Measurements from ENCODE around the gene FAM53B. TPM values are rescaled to one million over a fixed set of nuclear protein-coding genes. Genes with fewer than 3 reads are reported as not detected.

FAM53B gene
- total RNA-seq, 3 donors from 2014 or later, result 12.9 to 19.2 (median 18.2) TPM

DNA sequence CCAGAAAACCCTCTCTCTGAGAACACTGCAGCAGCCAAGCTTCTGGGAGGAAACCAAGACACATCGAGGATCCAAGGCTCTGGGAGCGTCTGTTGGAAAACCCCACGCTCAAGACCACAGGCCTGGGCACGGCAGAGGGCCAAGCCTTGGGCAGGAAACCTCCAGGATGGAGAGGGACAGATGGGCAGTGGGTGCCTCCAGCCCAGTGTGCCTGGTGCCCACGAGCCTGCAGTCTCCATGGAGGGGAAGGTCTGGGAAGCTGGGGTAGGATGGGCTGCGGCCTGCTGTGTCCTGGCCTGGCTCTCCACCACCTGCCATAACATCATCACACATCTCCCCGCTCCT, 96.1 kb downstream of the FAM53B start:
- DNase-seq, result no peak
- H3K27me3 Mint-ChIP-seq (ENCODE audit: low read depth), result no peaks in the 10 kb centered on the region

GRCh38 chr10:124647421-124648130, 96.6 kb downstream of the FAM53B start:
- Mint-ChIP-seq H3K9me3 (no peaks in the 10 kb centered on the region), H3K4me3 (peak overlapping the region; percentile 49), H3K36me3 (ENCODE audit: insufficient read depth) (peaks cover 4% of the 10 kb centered on the region), H3K4me1 (ENCODE audit: low read depth) (peaks cover 95% of the 10 kb centered on the region), H3K27me3 (ENCODE audit: low read depth) (no peaks in the 10 kb centered on the region)
- peak; percentile 49 for ATAC-seq
- peak; percentile 43 for DNase-seq

More for the DNA sequence above, 96.1 kb downstream of the FAM53B start:
- Mint-ChIP-seq H3K36me3 (ENCODE audit: insufficient read depth) (no peaks in the 10 kb centered on the region), H3K4me3 (peak overlapping the region; percentile 49), H3K4me1 (ENCODE audit: low read depth) (peaks cover 95% of the 10 kb centered on the region), H3K9me3 (no peaks in the 10 kb centered on the region)
- no peak for ATAC-seq

DNA sequence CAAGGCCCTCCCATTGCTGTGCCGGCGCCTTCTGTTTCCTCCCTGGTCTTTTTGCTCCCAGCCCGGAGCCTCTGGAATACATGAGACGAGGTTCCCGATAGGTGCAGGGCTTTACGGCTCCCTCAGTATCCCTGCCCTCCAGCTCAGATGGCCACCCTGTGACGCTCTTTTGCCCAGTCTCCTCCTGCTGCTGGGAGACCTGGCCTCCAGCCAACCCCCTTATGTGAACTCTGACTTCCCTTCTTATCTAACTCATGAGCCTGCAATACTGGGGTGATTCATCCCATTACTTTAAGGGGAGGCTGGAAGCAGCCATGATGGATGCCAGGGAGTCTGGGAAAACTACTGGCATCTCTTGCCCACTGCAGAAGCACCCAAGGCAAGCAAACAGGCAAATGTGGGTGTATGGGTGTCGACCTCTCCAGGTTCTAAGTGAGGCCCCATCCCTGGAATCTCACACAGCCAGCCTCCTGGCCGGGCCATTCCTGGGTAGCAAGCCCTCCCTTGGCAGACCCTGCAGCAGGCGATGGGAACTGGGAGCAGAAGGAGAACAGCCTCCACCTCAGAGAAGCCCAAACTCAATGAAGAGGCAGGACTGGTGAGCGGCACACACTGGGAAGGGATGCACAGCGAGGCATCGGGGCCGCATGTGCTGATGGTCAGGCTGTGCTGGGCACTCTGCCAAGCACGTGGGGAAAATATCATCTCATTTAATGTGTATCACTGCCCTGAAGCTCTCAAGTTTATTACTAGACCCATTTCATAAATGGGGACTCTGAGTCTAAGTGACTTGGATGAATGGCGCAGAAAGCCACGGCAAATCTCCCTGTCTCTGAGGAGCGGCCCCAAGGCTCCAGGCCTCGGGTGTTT, 97.5 kb downstream of the FAM53B start:
- Mint-ChIP-seq H3K4me1 (ENCODE audit: low read depth) (peaks cover 95% of the 10 kb centered on the region), H3K36me3 (ENCODE audit: insufficient read depth) (peaks cover 4% of the 10 kb centered on the region), H3K9me3 (no peaks in the 10 kb centered on the region), H3K27me3 (ENCODE audit: low read depth) (no peaks in the 10 kb centered on the region), H3K4me3 (no peak overlapping the region)
- ATAC-seq (no peak), DNase-seq (no peak)

GRCh38 chr10:124645467-124646095, 98.6 kb downstream of the FAM53B start:
- Mint-ChIP-seq H3K27me3 (ENCODE audit: low read depth) (no peaks in the 10 kb centered on the region), H3K4me3 (no peak overlapping the region), H3K9me3 (no peaks in the 10 kb centered on the region)

DNA sequence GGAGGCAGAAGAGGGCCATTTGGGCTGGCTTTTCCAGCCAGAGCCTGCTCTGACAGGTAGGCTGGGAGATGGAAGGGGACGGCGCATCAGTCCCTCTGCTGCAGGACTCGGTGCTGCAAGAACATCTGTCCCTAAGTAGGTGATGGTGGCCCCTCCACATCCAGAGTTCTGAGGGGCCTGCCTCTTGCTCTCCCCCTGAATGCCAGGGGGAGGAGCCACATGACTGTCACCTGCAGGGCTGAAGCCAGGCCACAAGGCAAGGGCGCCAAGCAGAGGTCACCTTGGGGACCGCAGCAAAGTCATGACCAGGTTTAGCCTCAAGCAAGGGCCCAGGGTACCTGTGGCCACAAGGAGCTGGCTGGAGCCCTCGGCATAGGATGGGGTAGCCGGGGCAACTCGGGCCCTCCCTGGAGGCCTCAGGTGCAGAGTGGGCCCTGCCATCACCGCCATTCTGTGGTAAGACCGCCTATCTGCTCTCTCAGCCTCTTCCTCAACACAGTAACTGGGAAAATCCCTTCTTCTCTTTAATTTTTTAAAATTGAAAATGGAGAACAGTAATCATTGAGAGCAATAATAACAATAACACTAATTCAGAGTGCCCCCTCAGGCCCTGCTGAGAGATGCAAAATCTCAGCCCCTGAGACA, 99.3 kb downstream of the FAM53B start:
- ATAC-seq, result no peak
- Mint-ChIP-seq H3K4me1 (ENCODE audit: low read depth) (peaks cover 96% of the 10 kb centered on the region), H3K9me3 (no peaks in the 10 kb centered on the region)

More at GRCh38 chr10:124645467-124646095, 98.6 kb downstream of the FAM53B start:
- DNase-seq (no peak), ATAC-seq (no peak)
- peaks cover 95% of the 10 kb centered on the region for H3K4me1 Mint-ChIP-seq (ENCODE audit: low read depth)
- peaks cover 4% of the 10 kb centered on the region for H3K36me3 Mint-ChIP-seq (ENCODE audit: insufficient read depth)

DNA sequence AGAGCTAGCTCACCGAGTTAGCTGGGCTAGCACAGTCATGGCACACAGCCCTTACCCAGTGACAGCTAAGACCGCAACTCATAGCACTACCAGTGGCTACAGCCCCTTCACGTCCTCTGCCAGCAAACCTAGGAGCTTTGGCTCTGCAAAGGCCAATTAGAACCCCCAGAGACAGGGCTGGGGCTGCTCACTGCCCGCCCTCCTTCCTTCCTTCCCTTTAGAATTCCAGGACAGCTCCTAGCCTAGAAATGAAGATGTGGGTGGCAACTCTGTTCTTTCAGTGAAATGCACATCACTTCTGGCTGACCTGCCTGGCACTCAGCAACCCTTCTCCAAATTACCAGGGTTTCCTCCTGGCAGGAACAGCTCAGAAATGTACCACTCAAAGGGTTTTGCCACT, 99.9 kb downstream of the FAM53B start:
- Mint-ChIP-seq H3K4me3 (no peak overlapping the region), H3K36me3 (ENCODE audit: insufficient read depth) (peaks cover 4% of the 10 kb centered on the region), H3K9me3 (no peaks in the 10 kb centered on the region), H3K4me1 (ENCODE audit: low read depth) (peaks cover 94% of the 10 kb centered on the region), H3K27me3 (ENCODE audit: low read depth) (no peaks in the 10 kb centered on the region)
- ATAC-seq (no peak), DNase-seq (no peak)

More for the DNA sequence above, 99.3 kb downstream of the FAM53B start:
- Mint-ChIP-seq H3K27me3 (ENCODE audit: low read depth) (no peaks in the 10 kb centered on the region), H3K4me3 (no peak overlapping the region), H3K36me3 (ENCODE audit: insufficient read depth) (peaks cover 4% of the 10 kb centered on the region)
- no peak for DNase-seq

DNA sequence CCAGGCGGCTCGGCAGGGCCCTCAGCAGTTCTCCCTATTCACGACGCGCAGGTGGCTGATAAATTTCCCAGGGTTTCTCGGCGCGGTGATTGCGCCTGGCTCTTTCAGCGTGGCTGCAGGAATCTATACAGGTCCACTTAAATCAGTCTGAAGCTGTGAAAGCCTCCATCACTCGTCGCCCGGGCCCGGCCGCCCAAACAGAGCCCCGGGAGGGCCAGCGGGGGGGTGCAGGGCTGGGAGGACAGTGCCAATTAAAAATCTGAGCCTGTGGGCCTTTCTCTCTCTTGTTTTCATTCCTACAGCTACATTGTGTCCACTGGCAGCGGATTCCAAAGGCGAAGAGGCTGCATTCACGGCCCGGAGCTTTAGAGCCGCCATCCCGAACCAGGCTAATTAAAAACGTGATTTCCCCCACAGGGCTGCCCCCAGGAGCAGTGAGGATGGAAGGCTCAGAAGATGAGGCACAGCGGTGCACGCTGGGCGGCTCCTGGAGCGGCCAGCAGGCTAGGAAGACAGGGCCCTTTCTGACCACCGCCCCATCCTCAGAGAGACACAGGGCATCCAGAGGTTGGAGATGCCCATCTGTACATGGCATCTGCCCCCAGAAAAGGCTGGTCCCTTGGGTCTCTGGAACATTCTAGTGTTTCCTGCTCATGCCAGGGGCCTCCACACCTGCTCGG, 100.7 kb downstream of the FAM53B start:
- H3K36me3 Mint-ChIP-seq (ENCODE audit: insufficient read depth), result peaks cover 4% of the 10 kb centered on the region
- H3K9me3 Mint-ChIP-seq, result no peaks in the 10 kb centered on the region
- H3K4me1 Mint-ChIP-seq (ENCODE audit: low read depth), result peaks cover 94% of the 10 kb centered on the region
- ATAC-seq (no peak), DNase-seq (no peak)
- no peaks in the 10 kb centered on the region for H3K27me3 Mint-ChIP-seq (ENCODE audit: low read depth)
- no peak overlapping the region for H3K4me3 Mint-ChIP-seq

- no peaks in the 10 kb centered on the region for H3K9me3 Mint-ChIP-seq
- no peak for ATAC-seq
- peaks cover 93% of the 10 kb centered on the region for H3K4me1 Mint-ChIP-seq (ENCODE audit: low read depth)
- no peak for DNase-seq
- no peaks in the 10 kb centered on the region for H3K27me3 Mint-ChIP-seq (ENCODE audit: low read depth)
- H3K4me3 Mint-ChIP-seq, result no peak overlapping the region
- H3K36me3 Mint-ChIP-seq (ENCODE audit: insufficient read depth), result peaks cover 7% of the 10 kb centered on the region
These were observed 102.0 kb downstream of the FAM53B start for GRCh38 chr10:124642088-124642710.

- Mint-ChIP-seq H3K4me3 (peak overlapping the region; percentile 62), H3K4me1 (ENCODE audit: low read depth) (peaks cover 93% of the 10 kb centered on the region)
- DNase-seq, result peak; percentile 25
These were observed 102.7 kb downstream of the FAM53B start for GRCh38 chr10:124641282-124642087.

DNA sequence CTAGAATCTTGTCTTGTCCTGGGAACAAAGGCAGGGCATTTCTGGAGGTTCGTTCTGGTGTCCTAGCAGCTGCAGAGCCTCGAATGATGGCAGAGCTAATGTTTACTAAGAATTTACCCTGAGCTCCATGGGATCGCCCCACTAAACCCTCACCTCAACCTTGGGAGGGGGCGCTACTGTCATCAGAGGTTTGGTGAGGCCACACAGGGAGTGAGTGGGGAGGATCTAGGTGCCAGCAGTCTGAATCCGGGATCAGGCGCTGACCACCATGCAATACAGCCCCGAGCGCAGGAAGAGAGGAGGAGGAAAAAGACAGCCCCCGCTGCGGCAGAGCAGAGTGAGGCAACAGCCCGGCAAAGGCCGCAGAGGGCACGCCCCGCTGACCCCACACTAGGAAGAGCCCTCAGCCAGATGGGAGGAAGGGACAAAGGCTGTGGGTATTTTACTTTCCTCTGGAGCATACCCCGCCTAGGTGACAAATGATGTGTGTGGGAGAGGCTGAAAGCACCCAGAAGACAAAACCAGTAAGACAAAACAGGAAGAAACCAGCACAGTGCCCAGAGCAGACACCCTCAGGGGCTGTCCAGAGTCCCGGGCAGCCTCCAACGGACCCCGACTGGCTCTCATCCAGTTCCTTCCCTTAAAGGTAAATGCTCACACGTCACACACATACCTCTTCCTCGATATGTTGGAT, 103.5 kb downstream of the FAM53B start:
- H3K9me3 Mint-ChIP-seq, result no peaks in the 10 kb centered on the region
- DNase-seq, result no peak

More at GRCh38 chr10:124641282-124642087, 102.7 kb downstream of the FAM53B start:
- ATAC-seq, result peak; percentile 82 to 83
- peaks cover 7% of the 10 kb centered on the region for H3K36me3 Mint-ChIP-seq (ENCODE audit: insufficient read depth)
- H3K9me3 Mint-ChIP-seq, result no peaks in the 10 kb centered on the region
- no peaks in the 10 kb centered on the region for H3K27me3 Mint-ChIP-seq (ENCODE audit: low read depth)

GRCh38 chr10:124640056-124640455, 104.1 kb downstream of the FAM53B start:
- DNase-seq (no peak), ATAC-seq (no peak)
- peaks cover 91% of the 10 kb centered on the region for H3K4me1 Mint-ChIP-seq (ENCODE audit: low read depth)
- H3K9me3 Mint-ChIP-seq, result no peaks in the 10 kb centered on the region
- peaks cover 7% of the 10 kb centered on the region for H3K36me3 Mint-ChIP-seq (ENCODE audit: insufficient read depth)
- H3K4me3 Mint-ChIP-seq, result no peak overlapping the region
- no peaks in the 10 kb centered on the region for H3K27me3 Mint-ChIP-seq (ENCODE audit: low read depth)

More for the DNA sequence above, 103.5 kb downstream of the FAM53B start:
- H3K36me3 Mint-ChIP-seq (ENCODE audit: insufficient read depth), result peaks cover 7% of the 10 kb centered on the region
- peaks cover 92% of the 10 kb centered on the region for H3K4me1 Mint-ChIP-seq (ENCODE audit: low read depth)
- H3K27me3 Mint-ChIP-seq (ENCODE audit: low read depth), result no peaks in the 10 kb centered on the region
- peak; percentile 30 to 35 for ATAC-seq
- peak overlapping the region; percentile 62 for H3K4me3 Mint-ChIP-seq

GRCh38 chr10:124639646-124640045, 104.5 kb downstream of the FAM53B start:
- H3K4me3 Mint-ChIP-seq, result no peak overlapping the region
- no peak for ATAC-seq
- no peaks in the 10 kb centered on the region for H3K27me3 Mint-ChIP-seq (ENCODE audit: low read depth)
- H3K4me1 Mint-ChIP-seq (ENCODE audit: low read depth), result peaks cover 89% of the 10 kb centered on the region
- no peaks in the 10 kb centered on the region for H3K9me3 Mint-ChIP-seq
- no peak for DNase-seq
- peaks cover 7% of the 10 kb centered on the region for H3K36me3 Mint-ChIP-seq (ENCODE audit: insufficient read depth)

All from activated T-cell treated with anti-CD3 and anti-CD28 coated beads, Interleukin-2, amount 50 U/mL, for 4 hours (primary cell).